WTC11 (cell line): ENCODE data around the gene DDX39A. TPM values are rescaled to one million over a fixed set of nuclear protein-coding genes. Genes with fewer than 3 reads are reported as not detected.
"Not testable (repeated sequence)": the region's sequence is repeated elsewhere in the genome, so short reads cannot be mapped to it uniquely, and the experiment has no call there.

ENCODE experiments used
- ATAC-seq: fragments of 200-7000 bp; cut with Tn5 transposase; 2 replicates; pipeline ENCODE4 v1.10.0; 2021; ENCODE audit warnings: mild to moderate bottlenecking, moderate library complexity
- CTCF ChIA-PET: fragments of 300-600 bp; sonication (Branson Sonifier 250); formaldehyde crosslinking; loops from one replicate; lab custom pipeline; 2021; ENCODE audit warnings: antibody characterized with exemption; lab: Charles Lee
- POLR2A ChIA-PET: fragments of 350-600 bp; sonication (Branson Sonifier 250); formaldehyde crosslinking; loops from one replicate; lab custom pipeline; 2021; ENCODE audit warnings: antibody characterized with exemption; lab: Charles Lee
- DNase-seq: peaks from one replicate; pipeline ENCODE4 v3.0.0; 2021; ENCODE audit warnings: low spot score
- H3K27ac Mint-ChIP-seq: 2 replicates; pipeline ENCODE4 v1.8.0; 2021; ENCODE audit warnings: mixed read lengths
- H3K27me3 Mint-ChIP-seq: 2 replicates; pipeline ENCODE4 v1.8.0; 2021; ENCODE audit warnings: low read depth, mild to moderate bottlenecking, moderate library complexity, mixed read lengths
- H3K36me3 Mint-ChIP-seq: 2 replicates; pipeline ENCODE4 v1.8.0; 2021; ENCODE audit warnings: mixed read lengths
- H3K4me1 Mint-ChIP-seq: 2 replicates; pipeline ENCODE4 v1.8.0; 2022; ENCODE audit warnings: mixed read lengths
- H3K4me3 Mint-ChIP-seq: 2 replicates; pipeline ENCODE4 v1.8.0; 2021; ENCODE audit warnings: mild to moderate bottlenecking, moderate library complexity, mixed read lengths
- H3K9me3 Mint-ChIP-seq: 2 replicates; pipeline ENCODE4 v1.8.0; 2021; ENCODE audit warnings: mixed read lengths
- AFF4 ChIP-seq: sonication (generic); formaldehyde crosslinking; IDR thresholded peaks from 2 replicates; pipeline ENCODE4 v1.8.1; 2023; ENCODE audit warnings: mild to moderate bottlenecking, missing genetic modification reagents, borderline replicate concordance
- CREM ChIP-seq: sonication (generic); formaldehyde crosslinking; IDR thresholded peaks from 2 replicates; pipeline ENCODE4 v1.8.1; 2022; ENCODE audit warnings: mild to moderate bottlenecking, missing genetic modification reagents, moderate library complexity
- CTCF ChIP-seq: fragments of 200-600 bp; IDR thresholded peaks from 2 replicates; pipeline ENCODE4 v1.8.0; 2022; ENCODE audit warnings: antibody characterized with exemption
- E2F5 ChIP-seq: sonication (generic); formaldehyde crosslinking; IDR thresholded peaks from 2 replicates; pipeline ENCODE4 v1.8.1; 2022; ENCODE audit warnings: mild to moderate bottlenecking, moderate library complexity, missing genetic modification reagents
- GABPB1 ChIP-seq: sonication (generic); formaldehyde crosslinking; IDR thresholded peaks from 2 replicates; pipeline ENCODE4 v1.8.1; 2023; ENCODE audit warnings: mild to moderate bottlenecking, missing genetic modification reagents
- GRHL2 ChIP-seq: fragments of 250-450 bp; sonication (Bioruptor Pico); IDR thresholded peaks from 2 replicates; pipeline ENCODE4 v1.8.0; 2022; ENCODE audit warnings: mild to moderate bottlenecking, moderate library complexity; ENCODE audit not compliant: insufficient replicate concordance, severe bottlenecking
- NR1H2 ChIP-seq: sonication (generic); formaldehyde crosslinking; IDR thresholded peaks from 2 replicates; pipeline ENCODE4 v1.9.0; 2021; ENCODE audit warnings: mild to moderate bottlenecking, moderate library complexity, missing genetic modification reagents
- OVOL2 ChIP-seq: fragments of 250-450 bp; sonication (Bioruptor Pico); IDR thresholded peaks from 2 replicates; pipeline ENCODE4 v1.9.0; 2021; ENCODE audit warnings: mild to moderate bottlenecking, borderline replicate concordance
- ZNF219 ChIP-seq: sonication (generic); formaldehyde crosslinking; IDR thresholded peaks from 2 replicates; pipeline ENCODE4 v1.8.0; 2023; ENCODE audit warnings: missing genetic modification reagents, mild to moderate bottlenecking, borderline replicate concordance
- ZNF396 ChIP-seq: fragments of 250-450 bp; sonication (Bioruptor Pico); IDR thresholded peaks from 2 replicates; pipeline ENCODE4 v1.8.0; 2021; ENCODE audit warnings: mild to moderate bottlenecking, moderate library complexity, borderline replicate concordance
- ZSCAN18 ChIP-seq: fragments of 250-450 bp; sonication (Bioruptor Pico); IDR thresholded peaks from 2 replicates; pipeline ENCODE4 v2.1.2; 2022; ENCODE audit warnings: mild to moderate bottlenecking, moderate library complexity
- total RNA-seq: library from RNA; stranded (reverse); gene quantifications from 3 replicates; pipeline ENCODE4 v1.2.3, GENCODE V29; 2021
- TF ChIP-seq, protein P1 (sequence below): sonication (generic); formaldehyde crosslinking; conservative IDR thresholded peaks from 2 replicates; pipeline ENCODE4 v1.8.1; 2023; ENCODE audit warnings: mild to moderate bottlenecking, low read depth, missing genetic modification reagents, moderate library complexity

DDX39A gene
- total RNA-seq, 1 experiment from 2014 or later, result 136 TPM

DNA sequence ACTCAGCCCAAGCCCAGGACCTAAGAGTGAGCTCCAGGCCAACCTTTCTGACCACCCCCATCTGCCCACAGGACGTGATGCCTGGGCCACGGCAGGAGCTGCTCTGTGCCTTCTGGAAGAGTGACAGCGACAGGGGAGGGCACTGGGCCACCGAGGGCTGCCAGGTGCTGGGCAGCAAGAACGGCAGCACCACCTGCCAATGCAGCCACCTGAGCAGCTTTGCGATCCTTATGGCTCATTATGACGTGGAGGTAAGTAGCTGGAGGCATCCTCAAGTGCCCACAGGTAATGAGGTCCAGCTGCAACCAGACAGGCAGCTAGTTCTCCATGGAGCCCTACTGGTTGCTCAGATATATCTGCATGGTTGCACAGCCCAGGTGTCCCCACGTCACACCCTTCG lies 14.8 kb downstream of the DDX39A start (continued):
- TF ChIP-seq CTCF (no peak), AFF4 (no peak), GRHL2 (CRISPR knock-in tag) (no peak), NR1H2 (CRISPR knock-in tag) (no peak), ZNF396 (CRISPR knock-in tag) (no peak), OVOL2 (CRISPR knock-in tag) (no peak), E2F5 (CRISPR knock-in tag) (no peak), CREM (CRISPR knock-in tag) (no peak), ZSCAN18 (no peak), GABPB1 (CRISPR knock-in tag) (no peak), ZNF219 (CRISPR knock-in tag) (no peak)
- TF ChIP-seq, protein P1, sequence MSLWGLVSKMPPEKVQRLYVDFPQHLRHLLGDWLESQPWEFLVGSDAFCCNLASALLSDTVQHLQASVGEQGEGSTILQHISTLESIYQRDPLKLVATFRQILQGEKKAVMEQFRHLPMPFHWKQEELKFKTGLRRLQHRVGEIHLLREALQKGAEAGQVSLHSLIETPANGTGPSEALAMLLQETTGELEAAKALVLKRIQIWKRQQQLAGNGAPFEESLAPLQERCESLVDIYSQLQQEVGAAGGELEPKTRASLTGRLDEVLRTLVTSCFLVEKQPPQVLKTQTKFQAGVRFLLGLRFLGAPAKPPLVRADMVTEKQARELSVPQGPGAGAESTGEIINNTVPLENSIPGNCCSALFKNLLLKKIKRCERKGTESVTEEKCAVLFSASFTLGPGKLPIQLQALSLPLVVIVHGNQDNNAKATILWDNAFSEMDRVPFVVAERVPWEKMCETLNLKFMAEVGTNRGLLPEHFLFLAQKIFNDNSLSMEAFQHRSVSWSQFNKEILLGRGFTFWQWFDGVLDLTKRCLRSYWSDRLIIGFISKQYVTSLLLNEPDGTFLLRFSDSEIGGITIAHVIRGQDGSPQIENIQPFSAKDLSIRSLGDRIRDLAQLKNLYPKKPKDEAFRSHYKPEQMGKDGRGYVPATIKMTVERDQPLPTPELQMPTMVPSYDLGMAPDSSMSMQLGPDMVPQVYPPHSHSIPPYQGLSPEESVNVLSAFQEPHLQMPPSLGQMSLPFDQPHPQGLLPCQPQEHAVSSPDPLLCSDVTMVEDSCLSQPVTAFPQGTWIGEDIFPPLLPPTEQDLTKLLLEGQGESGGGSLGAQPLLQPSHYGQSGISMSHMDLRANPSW, result no peak

GRCh38 chr19:14403145-14403930 lies 15.8 kb downstream of the DDX39A start:
- H3K27me3 Mint-ChIP-seq, ATAC-seq, H3K27ac Mint-ChIP-seq, DNase-seq, H3K36me3 Mint-ChIP-seq, H3K4me3 Mint-ChIP-seq, H3K9me3 Mint-ChIP-seq: not testable (repeated sequence)
- ChIA-PET CTCF (interaction anchor here (1.2 to 6.8 kb wide), 3 partner anchors 29 to 52 kb away, joined by 3 to 197 read pairs (median 103); no protein-coding TSS in a partner anchor), POLR2A (interaction anchor here (0.5 kb wide), 1 partner anchor 17 kb away, joined by 8 read pairs; no protein-coding TSS in a partner anchor)
- H3K4me1 Mint-ChIP-seq, result peaks cover 14% of the 10 kb centered on the region
